ENCODE results near the gene BMPR1B. TPM values are rescaled to one million over a fixed set of nuclear protein-coding genes. Genes with fewer than 3 reads are reported as not detected.

BMPR1B gene
- total RNA-seq, 2 donors from 2014 or later: 12.9 to 19.5 TPM

DNA sequence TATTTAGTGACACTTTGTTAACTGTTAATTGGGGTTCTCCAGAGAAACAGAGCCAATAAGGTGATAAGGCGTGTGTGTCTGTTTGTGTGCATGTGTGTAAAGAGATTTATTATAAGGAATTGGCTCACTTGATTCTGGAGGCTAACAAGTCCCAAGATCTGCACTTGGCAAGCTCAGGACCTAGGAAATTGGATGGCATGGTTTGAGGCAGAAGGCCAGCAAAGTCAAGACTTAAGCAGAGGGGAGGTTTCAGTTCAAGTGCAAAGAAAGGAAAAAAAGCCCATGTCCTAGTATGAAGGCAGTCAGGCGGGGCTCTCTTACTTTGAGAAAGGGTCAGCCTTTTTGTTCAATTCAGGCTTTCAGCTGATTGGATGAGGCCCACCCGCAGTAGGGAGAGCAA, 314.1 kb downstream of the BMPR1B start:
- Histone ChIP-seq H3K27me3 (replicated peaks; ENCODE audit: insufficient read depth) (no peaks in the 10 kb centered on the region), H3K9me3 (no peaks in the 10 kb centered on the region), H3K4me1 (ENCODE audit: control insufficient read depth in 1 of 2, low read depth in 2 of 2) (peaks cover 29 to 77% of the 10 kb centered on the region in 2 donors), H3K27ac (peak overlapping the region in 1 of 2 donors; percentile 34), H3K36me3 (no peaks in the 10 kb centered on the region), H3K4me3 (no peak overlapping the region)
- DNase-seq (ENCODE audit: low spot score): no peak
- ATAC-seq (ENCODE audit: insufficient number of reproducible peaks, low FRiP score, low read depth): no peak
- no peak for TF ChIP-seq CTCF (IDR thresholded peaks at IDR 0.05)

GRCh38 chr4:95073646-95074045, 315.9 kb downstream of the BMPR1B start:
- no peak for ATAC-seq (ENCODE audit: insufficient number of reproducible peaks, low FRiP score, low read depth)
- Histone ChIP-seq H3K27ac (peak overlapping the region; percentile 9 to 68), H3K9me3 (no peaks in the 10 kb centered on the region)

GRCh38 chr4:95077864-95078263, 320.1 kb downstream of the BMPR1B start:
- TF ChIP-seq CTCF (IDR thresholded peaks at IDR 0.05): no peak
- no peaks in the 10 kb centered on the region for H3K9me3 ChIP-seq
- DNase-seq (ENCODE audit: low spot score) (no peak), ATAC-seq (ENCODE audit: insufficient number of reproducible peaks, low FRiP score, low read depth) (no peak)
- peaks cover 14 to 31% of the 10 kb centered on the region in 2 donors for H3K4me1 ChIP-seq (ENCODE audit: control insufficient read depth in 1 of 2, low read depth in 2 of 2)
- no peaks in the 10 kb centered on the region for H3K27me3 ChIP-seq (replicated peaks; ENCODE audit: insufficient read depth)
- H3K27ac ChIP-seq: no peak overlapping the region
- no peak overlapping the region for H3K4me3 ChIP-seq
- no peaks in the 10 kb centered on the region for H3K36me3 ChIP-seq

More at GRCh38 chr4:95073646-95074045, 315.9 kb downstream of the BMPR1B start:
- H3K27me3 ChIP-seq (replicated peaks; ENCODE audit: insufficient read depth): no peaks in the 10 kb centered on the region
- H3K4me3 ChIP-seq: no peak overlapping the region
- TF ChIP-seq CTCF (IDR thresholded peaks at IDR 0.05): no peak
- H3K4me1 ChIP-seq (ENCODE audit: control insufficient read depth in 1 of 2, low read depth in 2 of 2): peaks cover 21 to 59% of the 10 kb centered on the region in 2 donors
- no peak for DNase-seq (ENCODE audit: low spot score)
- H3K36me3 ChIP-seq: no peaks in the 10 kb centered on the region

DNA sequence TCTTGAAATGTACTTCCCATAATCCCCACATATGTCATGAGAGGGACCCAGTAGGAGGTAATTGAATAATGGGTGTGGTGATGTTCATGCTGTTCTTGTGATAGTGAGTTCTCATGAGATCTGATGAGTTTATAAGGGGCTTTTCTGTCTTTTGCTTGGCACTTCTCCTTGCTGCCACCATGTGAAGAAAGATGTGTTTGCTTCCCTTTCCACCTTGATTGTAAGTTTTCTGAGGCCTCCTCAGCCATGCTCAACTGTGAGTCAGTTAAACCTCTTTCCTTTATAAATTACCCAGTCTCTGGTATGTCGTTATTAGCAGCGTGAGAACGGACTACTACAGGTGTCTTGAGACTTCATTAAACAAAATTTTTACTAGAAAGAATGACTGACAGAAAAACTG, 323.2 kb downstream of the BMPR1B start:
- Histone ChIP-seq H3K27ac (no peak overlapping the region), H3K4me1 (ENCODE audit: control insufficient read depth in 1 of 2, low read depth in 2 of 2) (peaks cover 0 to 6% of the 10 kb centered on the region in 2 donors), H3K36me3 (no peaks in the 10 kb centered on the region), H3K27me3 (replicated peaks; ENCODE audit: insufficient read depth) (no peaks in the 10 kb centered on the region), H3K4me3 (no peak overlapping the region), H3K9me3 (no peaks in the 10 kb centered on the region)
- no peak for DNase-seq (ENCODE audit: low spot score)
- ATAC-seq (ENCODE audit: insufficient number of reproducible peaks, low FRiP score, low read depth): no peak
- TF ChIP-seq CTCF (IDR thresholded peaks at IDR 0.05): no peak

DNA sequence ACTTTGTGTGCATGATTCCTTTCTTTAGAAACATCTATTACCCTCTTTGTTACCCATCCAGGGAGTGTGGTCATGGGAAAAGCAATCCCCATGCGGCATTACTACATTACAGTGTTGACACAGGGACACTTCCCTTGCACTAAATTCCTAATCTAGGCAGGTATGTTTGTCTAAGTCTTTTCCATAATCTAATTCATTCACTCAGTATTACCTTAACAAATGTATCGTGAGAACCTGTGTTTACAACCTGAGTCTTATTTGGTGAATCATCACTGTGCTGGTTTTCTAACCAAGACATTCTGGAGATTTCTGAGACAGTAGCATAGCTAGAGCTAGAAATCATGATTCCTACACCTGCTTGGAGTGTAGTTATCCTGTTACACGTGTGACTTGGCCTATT, 326.8 kb downstream of the BMPR1B start:
- Histone ChIP-seq H3K4me3 (no peak overlapping the region), H3K4me1 (ENCODE audit: control insufficient read depth in 1 of 2, low read depth in 2 of 2) (peaks cover 5 to 20% of the 10 kb centered on the region in 2 donors), H3K27ac (no peak overlapping the region), H3K27me3 (replicated peaks; ENCODE audit: insufficient read depth) (no peaks in the 10 kb centered on the region), H3K36me3 (no peaks in the 10 kb centered on the region), H3K9me3 (no peaks in the 10 kb centered on the region)
- ATAC-seq (ENCODE audit: insufficient number of reproducible peaks, low FRiP score, low read depth): no peak
- DNase-seq (ENCODE audit: low spot score): no peak
- no peak for TF ChIP-seq CTCF (IDR thresholded peaks at IDR 0.05)
